ENCODE data around the gene CNOT1.
"Not testable (repeated sequence)": the region's sequence is repeated elsewhere in the genome, so short reads cannot be mapped to it uniquely, and the experiment has no call there.

CNOT1 gene

GRCh38 chr16:58574895-58575294, 54.7 kb downstream of the CNOT1 start:
- Histone ChIP-seq H3K4me3 (ENCODE audit: low read length) (no peak overlapping the region), H3K27ac (ENCODE audit: low read length) (no peak overlapping the region), H3K27me3 (ENCODE audit: low read depth, low read length) (no peaks in the 10 kb centered on the region), H3K36me3 (replicated peaks; ENCODE audit: low read depth, low read length) (peaks cover 71% of the 10 kb centered on the region), H3K9ac (ENCODE audit: low read length) (no peak overlapping the region), H3K4me2 (ENCODE audit: low read length) (no peak overlapping the region), H3K4me1 (ENCODE audit: low read length) (no peaks in the 10 kb centered on the region), H3K9me3 (ENCODE audit: insufficient read depth, low read length) (no peaks in the 10 kb centered on the region), H4K20me1 (ENCODE audit: insufficient read depth, low read length) (0 out of 2 replicates have a peak, but pooled peaks cover 5% of the 10 kb centered on the region), H3K79me2 (ENCODE audit: low read length) (peaks cover 39% of the 10 kb centered on the region), H2AFZ (ENCODE audit: low read depth, low read length) (no peak overlapping the region)
- no peak for TF ChIP-seq CTCF (IDR thresholded peaks at IDR 0.05; ENCODE audit: low read depth, low read length)
- no peak for TF ChIP-seq EZH2phosphoT487 (IDR thresholded peaks at IDR 0.05; ENCODE audit: low read depth)

GRCh38 chr16:58565697-58566096, 63.9 kb downstream of the CNOT1 start:
- peaks cover 30% of the 10 kb centered on the region for H4K20me1 ChIP-seq (ENCODE audit: insufficient read depth, low read length)
- H3K27ac ChIP-seq (ENCODE audit: low read length); H2AFZ ChIP-seq (ENCODE audit: low read depth, low read length); H3K9ac ChIP-seq (ENCODE audit: low read length); H3K4me2 ChIP-seq (ENCODE audit: low read length); H3K9me3 ChIP-seq (ENCODE audit: insufficient read depth, low read length); H3K4me1 ChIP-seq (ENCODE audit: low read length); H3K4me3 ChIP-seq (ENCODE audit: low read length); H3K27me3 ChIP-seq (ENCODE audit: low read depth, low read length): not testable (repeated sequence)
- H3K79me2 ChIP-seq (ENCODE audit: low read length): peaks cover 90% of the 10 kb centered on the region
- H3K36me3 ChIP-seq (replicated peaks; ENCODE audit: low read depth, low read length): peaks cover 72% of the 10 kb centered on the region

GRCh38 chr16:58563775-58564174, 65.9 kb downstream of the CNOT1 start:
- no peak overlapping the region for H2AFZ ChIP-seq (ENCODE audit: low read depth, low read length)
- H3K36me3 ChIP-seq (replicated peaks; ENCODE audit: low read depth, low read length): peaks cover 75% of the 10 kb centered on the region
- H3K4me3 ChIP-seq (ENCODE audit: low read length): no peak overlapping the region
- H3K9ac ChIP-seq (ENCODE audit: low read length): no peak overlapping the region
- H3K79me2 ChIP-seq (ENCODE audit: low read length): peaks cover 89% of the 10 kb centered on the region
- H3K27ac ChIP-seq (ENCODE audit: low read length): no peak overlapping the region
- peaks cover 30% of the 10 kb centered on the region for H4K20me1 ChIP-seq (ENCODE audit: insufficient read depth, low read length)
- H3K4me1 ChIP-seq (ENCODE audit: low read length): no peaks in the 10 kb centered on the region
- no peaks in the 10 kb centered on the region for H3K27me3 ChIP-seq (ENCODE audit: low read depth, low read length)
- no peaks in the 10 kb centered on the region for H3K9me3 ChIP-seq (ENCODE audit: insufficient read depth, low read length)
- TF ChIP-seq CTCF (IDR thresholded peaks at IDR 0.05; ENCODE audit: low read depth, low read length) (no peak), EZH2phosphoT487 (IDR thresholded peaks at IDR 0.05; ENCODE audit: low read depth) (no peak)
- no peak overlapping the region for H3K4me2 ChIP-seq (ENCODE audit: low read length)

- Histone ChIP-seq H3K4me1 (ENCODE audit: low read length) (no peaks in the 10 kb centered on the region), H3K36me3 (replicated peaks; ENCODE audit: low read depth, low read length) (peaks cover 77% of the 10 kb centered on the region), H3K4me2 (ENCODE audit: low read length) (no peak overlapping the region), H3K4me3 (ENCODE audit: low read length) (no peak overlapping the region), H3K79me2 (ENCODE audit: low read length) (peaks cover 91% of the 10 kb centered on the region), H2AFZ (ENCODE audit: low read depth, low read length) (no peak overlapping the region), H4K20me1 (ENCODE audit: insufficient read depth, low read length) (peaks cover 36% of the 10 kb centered on the region), H3K27me3 (ENCODE audit: low read depth, low read length) (no peaks in the 10 kb centered on the region), H3K27ac (ENCODE audit: low read length) (no peak overlapping the region), H3K9ac (ENCODE audit: low read length) (no peak overlapping the region), H3K9me3 (ENCODE audit: insufficient read depth, low read length) (no peaks in the 10 kb centered on the region)
- TF ChIP-seq EZH2phosphoT487 (IDR thresholded peaks at IDR 0.05; ENCODE audit: low read depth) (no peak), CTCF (IDR thresholded peaks at IDR 0.05; ENCODE audit: low read depth, low read length) (no peak)
These were observed 66.4 kb downstream of the CNOT1 start for GRCh38 chr16:58563235-58563634.

GRCh38 chr16:58556678-58557077, 72.9 kb downstream of the CNOT1 start:
- Histone ChIP-seq H2AFZ (ENCODE audit: low read depth, low read length) (no peak overlapping the region), H3K9me3 (ENCODE audit: insufficient read depth, low read length) (no peaks in the 10 kb centered on the region), H3K27ac (ENCODE audit: low read length) (no peak overlapping the region), H4K20me1 (ENCODE audit: insufficient read depth, low read length) (peaks cover 15% of the 10 kb centered on the region), H3K4me3 (ENCODE audit: low read length) (no peak overlapping the region), H3K79me2 (ENCODE audit: low read length) (peaks cover 46% of the 10 kb centered on the region), H3K9ac (ENCODE audit: low read length) (no peak overlapping the region), H3K27me3 (ENCODE audit: low read depth, low read length) (no peaks in the 10 kb centered on the region), H3K4me1 (ENCODE audit: low read length) (no peaks in the 10 kb centered on the region), H3K4me2 (ENCODE audit: low read length) (no peak overlapping the region), H3K36me3 (replicated peaks; ENCODE audit: low read depth, low read length) (peaks cover 84% of the 10 kb centered on the region)
- TF ChIP-seq CTCF (IDR thresholded peaks at IDR 0.05; ENCODE audit: low read depth, low read length) (no peak), EZH2phosphoT487 (IDR thresholded peaks at IDR 0.05; ENCODE audit: low read depth) (no peak)
